ENCODE results near the gene DHX9. TPM values are rescaled to one million over a fixed set of nuclear protein-coding genes. Genes with fewer than 3 reads are reported as not detected.
A peak's percentile ranks its signal among the peaks of the same experiment; 100 is the strongest.

DHX9 gene
- polyA plus RNA-seq, 1 donor (not counting 4 experiments of a cell fraction or from before 2014, with no cell fraction given) = 199 TPM

- Histone ChIP-seq H3K27me3 (ENCODE audit: control insufficient read depth, extremely low read depth, insufficient read depth, low read length) (no peaks in the 10 kb centered on the region), H3K4me3 (ENCODE audit: control insufficient read depth in 2 of 3, extremely low read depth in 1 of 3, insufficient read depth in 2 of 3, low read depth in 1 of 3, low read length in 3 of 3) (no peak overlapping the region), H4K20me1 (ENCODE audit: control insufficient read depth, extremely low read depth, insufficient read depth, low read length) (no peaks in the 10 kb centered on the region), H3K4me1 (ENCODE audit: control insufficient read depth, extremely low read depth, insufficient read depth, low read length) (peaks cover 4% of the 10 kb centered on the region), H3K27ac (ENCODE audit: control insufficient read depth, insufficient read depth, low read length) (no peak overlapping the region), H2AFZ (ENCODE audit: control insufficient read depth, low read length) (no peak overlapping the region), H3K9me3 (ENCODE audit: control insufficient read depth, low read depth, low read length) (no peaks in the 10 kb centered on the region), H3K36me3 (ENCODE audit: control insufficient read depth in 2 of 2, extremely low read depth in 1 of 2, insufficient read depth in 2 of 2, low read length in 2 of 2) (no peaks in the 10 kb centered on the region), H3K79me2 (ENCODE audit: control insufficient read depth, insufficient read depth, low read length) (no peaks in the 10 kb centered on the region), H3K9me1 (ENCODE audit: control insufficient read depth, extremely low read depth, insufficient read depth, low read length) (no peaks in the 10 kb centered on the region), H3K4me2 (ENCODE audit: control insufficient read depth, extremely low read depth, insufficient read depth, low read depth, low read length) (no peak overlapping the region), H3K9ac (ENCODE audit: control insufficient read depth, extremely low read depth, insufficient read depth, low read length) (no peak overlapping the region)
- TF ChIP-seq CTCF (optimal IDR thresholded peaks at IDR 0.05 in 1 of 3, IDR thresholded peaks at IDR 0.05 in 1 of 3, conservative IDR thresholded peaks at IDR 0.05 in 1 of 3; ENCODE audit: extremely low read depth in 1 of 3, insufficient read depth in 2 of 3, low read length in 3 of 3) (peak in 1 of 3 experiments; percentile 35), EZH2 (IDR thresholded peaks at IDR 0.05; ENCODE audit: low read length) (no peak)
- dilution Hi-C loops (cut with MboI; ENCODE audit: extremely low pct_ligation_motif_present, low sequenced_read_pairs) = no loop called here
- DNase-seq (ENCODE audit: low read depth, low spot score) (no peak), FAIRE-seq (peak; percentile 17)
Measured at GRCh38 chr1:182811975-182812722, 27.0 kb upstream of the DHX9 start.

- TF ChIP-seq EZH2 (IDR thresholded peaks at IDR 0.05; ENCODE audit: low read length) (no peak), CTCF (optimal IDR thresholded peaks at IDR 0.05 in 1 of 3, IDR thresholded peaks at IDR 0.05 in 1 of 3, conservative IDR thresholded peaks at IDR 0.05 in 1 of 3; ENCODE audit: extremely low read depth in 1 of 3, insufficient read depth in 2 of 3, low read length in 3 of 3) (no peak)
- no peaks in the 10 kb centered on the region for H3K27me3 ChIP-seq (ENCODE audit: control insufficient read depth, extremely low read depth, insufficient read depth, low read length)
- H2AFZ ChIP-seq (ENCODE audit: control insufficient read depth, low read length) = no peak overlapping the region
- no peak overlapping the region for H3K9ac ChIP-seq (ENCODE audit: control insufficient read depth, extremely low read depth, insufficient read depth, low read length)
- no peak overlapping the region for H3K27ac ChIP-seq (ENCODE audit: control insufficient read depth, insufficient read depth, low read length)
- FAIRE-seq (no peak), DNase-seq (ENCODE audit: low read depth, low spot score) (no peak)
- H3K4me3 ChIP-seq (ENCODE audit: control insufficient read depth in 2 of 3, extremely low read depth in 1 of 3, insufficient read depth in 2 of 3, low read depth in 1 of 3, low read length in 3 of 3) = no peak overlapping the region
- H4K20me1 ChIP-seq (ENCODE audit: control insufficient read depth, extremely low read depth, insufficient read depth, low read length) = no peaks in the 10 kb centered on the region
- dilution Hi-C loops (cut with MboI; ENCODE audit: extremely low pct_ligation_motif_present, low sequenced_read_pairs) = no loop called here
- no peaks in the 10 kb centered on the region for H3K9me3 ChIP-seq (ENCODE audit: control insufficient read depth, low read depth, low read length)
- H3K79me2 ChIP-seq (ENCODE audit: control insufficient read depth, insufficient read depth, low read length) = no peaks in the 10 kb centered on the region
- H3K9me1 ChIP-seq (ENCODE audit: control insufficient read depth, extremely low read depth, insufficient read depth, low read length) = no peaks in the 10 kb centered on the region
- no peak overlapping the region for H3K4me2 ChIP-seq (ENCODE audit: control insufficient read depth, extremely low read depth, insufficient read depth, low read depth, low read length)
- no peaks in the 10 kb centered on the region for H3K36me3 ChIP-seq (ENCODE audit: control insufficient read depth in 2 of 2, extremely low read depth in 1 of 2, insufficient read depth in 2 of 2, low read length in 2 of 2)
- no peaks in the 10 kb centered on the region for H3K4me1 ChIP-seq (ENCODE audit: control insufficient read depth, extremely low read depth, insufficient read depth, low read length)
Measured at GRCh38 chr1:182816863-182817262, 22.3 kb upstream of the DHX9 start.
